Epithelial cell of proximal tubule (primary cell): ENCODE results near the gene TSPAN6. TPM values are rescaled to one million over a fixed set of nuclear protein-coding genes. Genes with fewer than 3 reads are reported as not detected.

Source experiments
- DNase-seq: peaks from one replicate; pipeline ENCODE4 v3.0.0-alpha.2; 2011; ENCODE audit warnings: low read depth
- H3K4me3 ChIP-seq: 2 replicates; pipeline ENCODE4 v1.5.1; 2011; ENCODE audit warnings: low read depth, mild to moderate bottlenecking, low read length
- total RNA-seq: library from RNA; depleted of rRNA; stranded (reverse); fragments of >200 nt; gene quantifications from 2 replicates; pipeline ENCODE4 v1.2.3, GENCODE V29; 2015
- TF ChIP-seq, protein P1 (sequence below): conservative IDR thresholded peaks from 2 replicates; pipeline ENCODE4 v1.5.1; 2012; ENCODE audit warnings: low read depth, mild to moderate bottlenecking, low read length

TSPAN6 gene
- total RNA-seq, 1 donor from 2014 or later = 59.0 TPM

GRCh38 chrX:100677611-100678181 lies 41.1 kb upstream of the TSPAN6 start:
- TF ChIP-seq, protein P1, sequence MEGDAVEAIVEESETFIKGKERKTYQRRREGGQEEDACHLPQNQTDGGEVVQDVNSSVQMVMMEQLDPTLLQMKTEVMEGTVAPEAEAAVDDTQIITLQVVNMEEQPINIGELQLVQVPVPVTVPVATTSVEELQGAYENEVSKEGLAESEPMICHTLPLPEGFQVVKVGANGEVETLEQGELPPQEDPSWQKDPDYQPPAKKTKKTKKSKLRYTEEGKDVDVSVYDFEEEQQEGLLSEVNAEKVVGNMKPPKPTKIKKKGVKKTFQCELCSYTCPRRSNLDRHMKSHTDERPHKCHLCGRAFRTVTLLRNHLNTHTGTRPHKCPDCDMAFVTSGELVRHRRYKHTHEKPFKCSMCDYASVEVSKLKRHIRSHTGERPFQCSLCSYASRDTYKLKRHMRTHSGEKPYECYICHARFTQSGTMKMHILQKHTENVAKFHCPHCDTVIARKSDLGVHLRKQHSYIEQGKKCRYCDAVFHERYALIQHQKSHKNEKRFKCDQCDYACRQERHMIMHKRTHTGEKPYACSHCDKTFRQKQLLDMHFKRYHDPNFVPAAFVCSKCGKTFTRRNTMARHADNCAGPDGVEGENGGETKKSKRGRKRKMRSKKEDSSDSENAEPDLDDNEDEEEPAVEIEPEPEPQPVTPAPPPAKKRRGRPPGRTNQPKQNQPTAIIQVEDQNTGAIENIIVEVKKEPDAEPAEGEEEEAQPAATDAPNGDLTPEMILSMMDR = no peak
- no peak for DNase-seq
- H3K4me3 ChIP-seq = no peak overlapping the region

- TF ChIP-seq, protein P1 = no peak
- no peak overlapping the region for H3K4me3 ChIP-seq
- no peak for DNase-seq
These were observed 38.1 kb upstream of the TSPAN6 start for GRCh38 chrX:100674705-100675104.

- TF ChIP-seq, protein P1 = no peak
- DNase-seq = peak; percentile 36
These were observed 36.9 kb upstream of the TSPAN6 start for GRCh38 chrX:100673397-100673953.

DNA sequence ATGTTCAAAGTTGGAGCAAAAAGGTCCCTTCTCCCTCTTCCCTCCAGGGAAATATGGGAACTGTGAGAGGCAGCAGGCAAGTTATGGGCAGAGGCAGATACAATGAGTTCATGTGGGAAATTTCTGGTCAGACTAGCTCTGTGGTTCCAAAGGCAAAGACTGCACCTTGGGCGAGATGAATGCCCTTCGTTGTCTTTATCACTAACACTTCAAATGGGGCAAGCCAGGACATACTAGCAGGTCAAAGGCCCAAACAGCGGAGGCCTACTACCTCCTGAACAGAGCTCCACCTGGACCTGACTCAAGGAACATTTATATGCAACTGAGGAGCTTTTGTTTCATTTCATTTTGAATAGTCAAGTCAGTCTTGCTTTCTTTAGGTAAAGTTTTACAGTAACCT lies 36.4 kb upstream of the TSPAN6 start:
- no peak overlapping the region for H3K4me3 ChIP-seq
- DNase-seq = no peak
- TF ChIP-seq, protein P1 = no peak

More at GRCh38 chrX:100673397-100673953, 36.9 kb upstream of the TSPAN6 start:
- no peak overlapping the region for H3K4me3 ChIP-seq

DNA sequence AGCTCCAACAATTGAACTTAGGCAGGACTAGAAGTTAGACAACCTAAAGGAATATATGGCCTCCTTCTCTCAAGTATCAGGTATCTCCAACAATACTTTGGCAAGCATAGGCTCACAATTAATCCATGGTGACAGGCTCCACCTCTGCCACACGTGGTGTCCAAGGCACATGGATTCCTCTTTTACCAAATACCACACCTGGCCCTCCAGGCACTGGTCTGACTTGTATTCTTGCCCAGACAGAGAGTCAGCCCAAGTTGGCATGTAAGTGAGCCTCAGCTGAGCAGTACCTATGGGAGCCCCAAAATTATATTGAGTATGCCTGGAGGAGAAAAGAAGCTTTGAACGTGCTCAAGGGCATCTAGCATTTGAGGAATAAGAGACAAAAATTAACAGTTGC lies 27.0 kb upstream of the TSPAN6 start:
- no peak overlapping the region for H3K4me3 ChIP-seq
- DNase-seq = no peak
- TF ChIP-seq, protein P1 = no peak

GRCh38 chrX:100662796-100663195 lies 26.2 kb upstream of the TSPAN6 start:
- no peak for DNase-seq
- H3K4me3 ChIP-seq = no peak overlapping the region
- TF ChIP-seq, protein P1 = no peak

DNA sequence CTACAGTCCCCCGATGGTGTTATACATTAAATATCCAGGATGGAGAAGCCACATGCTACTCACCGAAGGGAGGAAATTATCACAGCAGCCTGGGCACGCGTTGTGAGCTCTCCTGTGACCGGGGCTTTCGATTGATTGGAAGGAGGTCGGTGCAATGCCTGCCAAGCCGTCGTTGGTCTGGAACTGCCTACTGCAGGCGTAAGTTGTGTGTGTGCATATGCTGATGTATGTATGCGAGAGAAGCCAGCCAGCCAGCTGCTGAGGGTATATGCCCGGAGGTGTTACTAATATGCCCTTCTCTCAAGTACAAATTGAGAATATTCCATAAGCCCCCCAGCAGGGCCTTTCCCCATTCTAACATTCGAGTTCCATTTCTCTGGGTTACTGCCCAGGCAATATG lies 25.6 kb upstream of the TSPAN6 start:
- H3K4me3 ChIP-seq = no peak overlapping the region
- TF ChIP-seq, protein P1 = no peak
- no peak for DNase-seq
